GM11168 (cell line): ENCODE data around the gene COQ3.

ENCODE experiments used
- in situ Hi-C: fragments of 300-500 bp; cut with MboI; formaldehyde crosslinking; loops from one replicate; pipeline ENCODE4 v1.12.0; 2022; ENCODE audit warnings: low sequenced_read_pairs; ENCODE audit not compliant: unreplicated experiment

Gene COQ3, protein sequence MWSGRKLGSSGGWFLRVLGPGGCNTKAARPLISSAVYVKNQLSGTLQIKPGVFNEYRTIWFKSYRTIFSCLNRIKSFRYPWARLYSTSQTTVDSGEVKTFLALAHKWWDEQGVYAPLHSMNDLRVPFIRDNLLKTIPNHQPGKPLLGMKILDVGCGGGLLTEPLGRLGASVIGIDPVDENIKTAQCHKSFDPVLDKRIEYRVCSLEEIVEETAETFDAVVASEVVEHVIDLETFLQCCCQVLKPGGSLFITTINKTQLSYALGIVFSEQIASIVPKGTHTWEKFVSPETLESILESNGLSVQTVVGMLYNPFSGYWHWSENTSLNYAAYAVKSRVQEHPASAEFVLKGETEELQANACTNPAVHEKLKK

GRCh38 chr6:99393698-99394531 is at the start of gene COQ3:
TSS of gene COQ3 (minus strand) at chr6:99394195. CDS start at chr6:99394179, 16 bp downstream.
- in situ Hi-C loops = no loop called here

GRCh38 chr6:99434702-99435530 is 40.9 kb upstream of the COQ3 start:
- in situ Hi-C loops = no loop called here

GRCh38 chr6:99432877-99433276 is 38.9 kb upstream of the COQ3 start:
- in situ Hi-C loops = no loop called here

GRCh38 chr6:99431901-99432300 is 37.9 kb upstream of the COQ3 start:
- in situ Hi-C loops = no loop called here

- in situ Hi-C loops = no loop called here
These were observed 34.0 kb upstream of the COQ3 start for GRCh38 chr6:99427988-99428387.

GRCh38 chr6:99426451-99426757 is 32.4 kb upstream of the COQ3 start:
- in situ Hi-C loops = no loop called here

- in situ Hi-C loops = no loop called here
These were observed 31.9 kb upstream of the COQ3 start for GRCh38 chr6:99425647-99426450.

DNA sequence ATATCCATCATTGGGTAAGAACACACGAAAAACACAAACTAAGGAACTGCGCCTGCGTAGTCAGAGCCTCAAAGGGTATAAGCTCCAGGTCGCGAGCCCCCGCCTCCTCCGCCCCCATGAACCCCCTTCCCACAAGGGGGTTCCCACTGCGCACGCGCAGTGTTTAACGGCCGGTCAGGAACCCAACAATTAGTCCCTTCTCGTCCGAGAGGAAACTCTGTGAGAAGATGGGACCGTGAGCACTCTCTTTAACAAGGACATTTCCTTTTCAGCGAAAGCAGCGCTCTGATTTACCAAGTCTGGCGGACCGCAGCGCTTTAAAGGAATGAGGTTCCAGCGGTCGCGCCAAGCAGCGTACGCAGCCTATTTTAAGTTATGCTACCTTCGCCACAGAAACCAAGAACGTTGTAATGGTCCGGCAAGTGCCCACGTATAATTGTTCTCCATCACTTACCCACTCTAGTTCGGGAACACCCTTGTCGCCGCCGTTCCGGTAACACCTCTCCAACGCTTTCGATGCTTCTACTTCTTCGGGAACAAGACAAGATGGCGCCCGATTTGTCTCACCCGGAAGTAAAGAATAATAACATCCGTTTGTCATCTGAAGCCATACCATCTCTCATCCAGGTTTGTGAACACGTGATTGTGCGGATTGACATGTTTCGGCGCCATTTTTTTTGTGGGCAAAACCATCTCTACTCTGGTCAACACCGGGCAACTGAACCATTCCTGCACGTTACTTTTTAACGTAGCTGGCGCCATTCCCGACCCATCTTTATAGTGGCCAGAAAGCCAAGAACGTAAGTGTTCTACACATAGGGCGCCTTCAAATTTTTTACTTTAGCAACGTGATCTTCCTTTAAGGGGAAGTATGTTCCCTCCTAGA is 31.0 kb upstream of the COQ3 start, which contains the start of gene PNISR:
Gene PNISR, minus strand, starts transcription at position 548 of the 886 bp plus-strand sequence. CDS start 10,649 bp downstream, outside the sequence.
- in situ Hi-C loops = no loop called here

DNA sequence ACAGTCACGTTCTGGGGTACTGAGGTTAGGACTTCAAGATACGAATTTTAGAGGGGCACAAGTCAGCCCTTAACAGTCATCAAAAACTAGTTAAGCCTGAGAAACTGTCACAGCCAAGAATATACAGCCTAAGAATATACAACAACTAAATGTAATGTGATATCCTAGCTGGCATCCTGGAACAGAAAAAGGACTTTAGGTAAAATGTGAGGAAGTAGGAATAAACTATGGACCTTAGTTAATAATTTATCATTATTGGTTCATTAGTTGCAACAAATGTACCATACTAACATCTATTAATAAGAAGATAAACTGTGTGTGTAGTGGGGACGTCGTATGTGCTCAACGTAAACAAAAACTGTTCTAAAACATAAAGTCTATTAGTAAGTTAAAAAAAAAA is 30.0 kb upstream of the COQ3 start:
- in situ Hi-C loops = no loop called here

GRCh38 chr6:99422912-99423311 is 28.9 kb upstream of the COQ3 start:
- in situ Hi-C loops = no loop called here

DNA sequence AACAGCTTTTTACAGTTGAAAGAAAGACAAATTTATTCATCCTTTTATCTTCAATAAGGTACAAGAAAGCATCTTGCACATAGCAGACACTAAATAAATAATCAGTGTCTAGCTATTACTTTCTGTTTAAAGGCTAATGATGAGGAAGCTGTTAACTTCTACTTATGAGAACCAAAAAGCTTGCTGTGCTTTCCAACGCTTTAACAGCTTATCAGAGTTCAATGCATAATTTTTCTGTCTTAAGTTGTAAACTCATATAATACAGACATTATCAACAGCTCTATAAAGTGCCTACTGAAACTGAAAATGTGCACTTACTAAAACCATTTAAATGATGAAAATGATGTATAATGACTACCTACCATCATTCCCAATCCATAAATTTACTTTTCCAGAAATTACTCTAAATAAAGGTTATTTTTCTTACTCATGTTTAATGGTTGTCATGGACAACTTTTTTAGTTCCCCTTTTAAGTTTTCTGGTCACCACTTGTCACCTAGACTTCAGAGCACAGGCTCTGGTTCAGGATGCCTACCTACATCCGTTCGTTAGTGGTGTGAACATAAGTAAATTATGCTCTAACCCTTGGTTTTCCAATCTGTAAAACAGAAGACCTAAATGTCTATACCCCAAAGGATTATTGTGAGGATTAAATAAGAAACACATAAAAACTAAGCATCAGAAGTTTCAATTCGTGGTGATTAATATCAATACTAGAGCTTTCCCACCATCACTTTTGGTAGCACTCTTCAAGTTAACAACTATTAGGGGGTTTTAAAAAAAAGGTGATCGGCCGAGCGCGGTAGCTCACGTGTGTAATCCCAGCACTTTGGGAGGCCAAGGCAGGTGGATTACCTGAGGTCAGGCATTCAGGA is 23.1 kb upstream of the COQ3 start:
- in situ Hi-C loops = no loop called here

GRCh38 chr6:99416226-99416625 is 22.2 kb upstream of the COQ3 start:
- in situ Hi-C loops = no loop called here

DNA sequence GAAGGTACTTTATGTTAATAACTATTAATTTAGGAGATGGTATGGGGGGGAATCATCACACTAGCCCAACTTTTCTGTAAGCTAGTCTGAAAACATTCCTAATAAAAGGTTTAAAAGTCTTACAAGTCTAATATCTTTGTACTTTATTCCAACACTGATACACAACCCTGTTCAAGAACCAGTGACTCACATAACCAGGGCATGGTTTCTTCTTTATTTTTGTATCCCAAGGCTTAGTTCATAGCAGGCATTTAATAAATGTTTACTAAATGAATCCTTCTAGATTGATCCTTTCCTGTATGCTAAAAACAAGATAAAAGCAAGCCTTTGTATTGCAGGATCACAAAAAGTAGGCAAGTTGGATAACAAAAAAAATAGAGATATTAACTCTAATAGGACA is 21.5 kb upstream of the COQ3 start:
- in situ Hi-C loops = no loop called here

DNA sequence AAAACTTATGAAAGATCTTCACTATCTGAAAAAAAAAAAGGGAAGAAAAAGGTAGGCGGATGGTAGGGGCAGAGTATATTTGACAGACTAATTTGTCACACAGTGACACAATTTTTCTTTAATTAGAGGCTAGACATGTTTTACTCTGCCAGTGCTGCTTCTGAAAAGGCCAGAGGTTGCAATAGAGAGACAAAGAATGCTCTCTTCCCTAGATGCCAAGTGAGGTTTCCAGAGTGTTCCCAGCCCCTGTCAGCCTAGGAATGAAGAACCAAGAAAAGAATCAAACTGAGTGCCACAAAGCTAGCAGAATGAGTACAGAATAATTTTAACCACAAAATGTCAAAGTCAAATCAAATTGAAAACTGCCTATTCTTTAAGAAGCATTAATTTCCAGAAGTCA is 18.1 kb upstream of the COQ3 start:
- in situ Hi-C loops = no loop called here

DNA sequence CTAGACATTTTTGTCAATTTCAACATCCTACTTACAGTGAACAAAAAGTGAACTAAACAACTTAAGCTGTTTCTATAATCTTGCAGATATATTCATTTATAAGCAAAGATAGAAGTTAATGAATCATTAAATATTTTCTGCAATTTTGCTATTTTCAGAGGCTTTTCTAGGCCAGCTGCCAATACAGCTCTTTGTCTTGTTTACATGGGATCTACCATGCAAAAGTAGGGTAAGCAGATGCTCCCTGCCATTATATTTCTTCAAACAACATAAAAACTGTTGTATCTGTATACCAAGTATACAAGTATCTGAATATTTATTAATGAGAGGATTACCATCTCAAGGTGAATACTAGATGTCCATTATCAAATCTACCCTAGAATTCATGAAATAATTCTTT is 15.7 kb upstream of the COQ3 start:
- in situ Hi-C loops = no loop called here

DNA sequence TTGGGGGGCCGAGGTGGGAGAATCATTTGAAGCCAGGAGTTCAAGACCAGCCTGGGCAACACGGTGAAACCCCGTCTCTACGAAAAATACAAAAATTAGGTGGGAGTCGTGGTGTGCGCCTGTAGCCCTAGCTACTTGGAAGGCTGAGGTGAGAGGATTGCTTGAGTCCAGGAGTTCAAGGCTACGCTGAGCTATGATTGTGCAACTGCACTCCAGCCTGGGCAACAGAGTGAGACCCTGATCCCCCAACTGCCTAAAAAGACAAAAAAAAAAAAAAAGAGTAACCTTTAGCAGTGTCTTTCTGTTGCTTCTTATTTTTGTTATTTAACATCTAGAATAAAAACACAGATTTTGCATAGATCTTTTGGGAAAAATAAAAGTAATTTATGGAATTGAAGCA is 13.1 kb upstream of the COQ3 start:
- in situ Hi-C loops = no loop called here

DNA sequence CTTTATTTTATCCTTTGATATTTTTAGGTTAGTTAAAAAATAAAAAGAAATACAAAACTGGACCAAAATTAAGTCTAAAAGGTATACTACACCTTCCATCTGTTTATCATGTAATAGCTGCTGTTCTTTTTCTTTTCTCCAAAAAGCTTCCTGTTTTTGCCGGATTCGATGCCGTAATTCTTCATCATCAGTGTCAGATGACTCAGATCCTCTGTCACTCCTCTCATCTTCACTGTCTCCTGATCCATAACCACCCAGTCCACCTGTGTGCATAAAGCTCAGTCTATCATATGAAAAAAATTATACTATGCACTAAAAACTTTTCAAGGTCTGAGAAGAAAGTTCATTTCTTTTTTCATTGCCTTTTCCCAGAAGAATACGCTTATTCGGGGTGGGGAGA is 8.5 kb upstream of the COQ3 start:
- in situ Hi-C loops = no loop called here

DNA sequence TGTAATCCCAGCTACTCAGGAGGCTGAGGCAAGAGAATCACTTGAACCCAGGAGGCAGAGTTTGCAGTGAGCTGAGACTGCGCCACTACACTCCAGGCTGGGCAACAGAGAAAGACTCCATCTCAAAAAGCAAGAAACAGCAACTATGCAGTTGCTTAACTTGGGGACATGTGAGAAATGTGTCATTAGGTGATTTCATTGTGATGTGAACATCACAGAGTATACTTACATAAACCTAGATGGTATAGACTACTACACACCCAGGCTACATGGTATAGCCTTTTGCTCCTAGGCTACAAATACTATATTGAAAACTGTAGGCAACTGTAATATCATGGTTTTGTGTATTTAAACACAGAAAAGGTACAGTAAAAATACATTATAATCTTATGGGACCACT is 3.3 kb upstream of the COQ3 start:
- in situ Hi-C loops = no loop called here
